GM12878 (cell line): ENCODE results near the gene DCT. TPM values are rescaled to one million over a fixed set of nuclear protein-coding genes. Genes with fewer than 3 reads are reported as not detected.

Experiments
- ATAC-seq: fragments of 200-7000 bp; cut with Tn5 transposase; 3 replicates; pipeline ENCODE4 v1.9.1; 2020; ENCODE audit warnings: mild to moderate bottlenecking, moderate library complexity
- BruUV-seq: library from RNA; stranded (reverse); fragments of 400-500 nt; replicated peaks from 2 replicates; lab custom pipeline; 2021; lab: Mats Ljungman, UMichigan
- CTCF ChIA-PET: fragments of 300-600 bp; sonication (Branson Sonifier 250); formaldehyde crosslinking; extraction: SDS; loops from one replicate; lab custom pipeline; 2021; ENCODE audit warnings: inconsistent platforms; lab: Yijun Ruan, JAX
- POLR2A ChIA-PET: fragments of 350-600 bp; formaldehyde crosslinking; extraction: SDS; loops from one replicate; lab custom pipeline; 2021; ENCODE audit warnings: inconsistent platforms; lab: Charles Lee
- RAD21 ChIA-PET: fragments of 300-600 bp; sonication (Branson Sonifier 250); formaldehyde crosslinking; loops from one replicate; lab custom pipeline; 2023; ENCODE audit warnings: antibody characterized with exemption; ENCODE audit not compliant: unreplicated experiment; lab: Charles Lee
- SMC1A ChIA-PET: fragments of 300-600 bp; sonication (Branson Sonifier 250); formaldehyde crosslinking; loops from one replicate; lab custom pipeline; 2023; ENCODE audit not compliant: unreplicated experiment, uncharacterized antibody; lab: Charles Lee
- DNase-seq: peaks from one replicate; pipeline ENCODE4 v3.0.0-alpha.2; 2011; ENCODE audit warnings: low read depth, low spot score
- FAIRE-seq: peaks from 3 replicates; lab custom pipeline; 2011; peaks lifted over from hg19 to GRCh38; lab: Jason Lieb, UNC
- H2AFZ ChIP-seq: 2 replicates; pipeline ENCODE4 v1.6.0; 2011; ENCODE audit warnings: low read depth, low read length, control low read depth; ENCODE audit not compliant: control insufficient read depth
- H3K27ac ChIP-seq: 2 replicates; pipeline ENCODE4 v1.5.1; 2011; ENCODE audit warnings: control low read depth; ENCODE audit not compliant: control insufficient read depth, insufficient read depth
- H3K27me3 ChIP-seq, 2 experiments: replicated peaks in 1 of 2; 2 replicates each; pipeline versions ENCODE4 v1.6.0 to v1.6.1; 2011; ENCODE audit warnings: low read length in 1 of 2; ENCODE audit not compliant: control insufficient read depth in 2 of 2, insufficient read depth in 2 of 2
- H3K36me3 ChIP-seq, 2 experiments: 2 replicates each; pipeline ENCODE4 v1.5.1; 2011; ENCODE audit warnings: low read length in 1 of 2; ENCODE audit not compliant: control insufficient read depth in 2 of 2, insufficient read depth in 2 of 2
- H3K4me1 ChIP-seq: 2 replicates; pipeline ENCODE4 v1.6.1; 2011; ENCODE audit warnings: mild to moderate bottlenecking, low read length, moderate library complexity, mixed read lengths; ENCODE audit not compliant: control insufficient read depth, insufficient read depth
- H3K4me2 ChIP-seq: 2 replicates; pipeline ENCODE4 v1.6.0; 2011; ENCODE audit warnings: control low read depth; ENCODE audit not compliant: control insufficient read depth, insufficient read depth
- H3K4me3 ChIP-seq: fragments of 200-600 bp; sonication (generic); 2 replicates; pipeline ENCODE4 v1.5.1; 2016
- H3K79me2 ChIP-seq: 2 replicates; pipeline ENCODE4 v1.6.0; 2011; ENCODE audit warnings: low read length; ENCODE audit not compliant: control insufficient read depth, insufficient read depth
- H3K9ac ChIP-seq: 2 replicates; pipeline ENCODE4 v1.8.0; 2011; ENCODE audit warnings: low read length, control low read depth, mixed read lengths; ENCODE audit not compliant: control insufficient read depth, insufficient read depth
- H3K9me3 ChIP-seq: replicated peaks from 3 replicates; pipeline ENCODE4 v1.5.1; 2011; ENCODE audit warnings: mild to moderate bottlenecking, low read length; ENCODE audit not compliant: control insufficient read depth, insufficient read depth
- H4K20me1 ChIP-seq: 2 replicates; pipeline ENCODE4 v1.6.0; 2011; ENCODE audit not compliant: control insufficient read depth, insufficient read depth
- BCL11A ChIP-seq: IDR thresholded peaks from 2 replicates; pipeline ENCODE4 v1.6.1; 2011; ENCODE audit warnings: low read depth, low read length
- CREM ChIP-seq: IDR thresholded peaks from 2 replicates; pipeline ENCODE4 v1.6.1; 2014; ENCODE audit warnings: antibody characterized with exemption, low read depth
- IRF3 ChIP-seq: fragments of 450-650 bp; IDR thresholded peaks from 2 replicates; pipeline ENCODE4 v1.6.1; 2014; ENCODE audit warnings: mild to moderate bottlenecking
- KAT2A ChIP-seq: conservative IDR thresholded peaks from 2 replicates; pipeline ENCODE4 v1.6.1; 2011; ENCODE audit warnings: low read depth, low read length; ENCODE audit not compliant: control insufficient read depth
- SMAD5 ChIP-seq: IDR thresholded peaks from 2 replicates; pipeline ENCODE4 v1.6.1; 2016; ENCODE audit warnings: antibody characterized with exemption, low read depth
- ZBTB40 ChIP-seq: fragments of 450-650 bp; IDR thresholded peaks from 2 replicates; pipeline ENCODE4 v1.6.1; 2016; ENCODE audit warnings: mild to moderate bottlenecking, moderate library complexity, borderline replicate concordance
- WGBS: methylation state at CpG from one replicate; pipeline ENCODE4 v1.1.6; 2016; ENCODE audit warnings: low lambda C conversion rate; ENCODE audit not compliant: insufficient replicate concordance, insufficient coverage; ENCODE audit errors: missing lambda C conversion rate; 5-methylcytosine and 5-hydroxymethylcytosine counted together
- in situ Hi-C: fragments of 300-500 bp; cut with MboI; formaldehyde crosslinking; loops from 9 replicates; pipeline ENCODE4 v1.14.3; 2018; ENCODE audit warnings: mixed read lengths
- intact Hi-C: fragments of 100-400 bp; cut with micrococcal nuclease; formaldehyde crosslinking; loops from one replicate; pipeline ENCODE4 v1.14.2; 2022; ENCODE audit not compliant: unreplicated experiment
- polyA plus RNA-seq, 11 experiments: library from polyadenylated mRNA; depleted of rRNA in 4 of 11; unstranded in 6 of 11; stranded (reverse) in 5 of 11; fragments of >200 nt; fragmentation: Nextera tagmentation in 4 of 11; fragmentation: Illumina TruSeq in 1 of 11; extraction: Ambion mirVana in 4 of 11; extraction: Trizol in 1 of 11; gene quantifications; 1 replicate in 1 of 11; 2 replicates in 10 of 11; pipeline versions ENCODE4 v1.2.1 to v1.2.3, GENCODE V29; 2011 to 2016; ENCODE audit warnings: inconsistent platforms in 2 of 11, missing spikeins in 2 of 11, low read depth in 1 of 11
- total RNA-seq, 4 experiments: library from RNA; depleted of rRNA in 3 of 4; stranded (reverse); fragments of >200 nt in 3 of 4; fragmentation: Illumina TruSeq in 1 of 4; extraction: Trizol in 1 of 4; gene quantifications; 2 replicates each; pipeline versions ENCODE4 v1.2.1 to v1.2.3, GENCODE V29; 2013 to 2021

DCT gene
- total and polyA plus RNA-seq, 10 of the 15 experiments (the other 5 are each of a cell fraction or from before 2014, with no cell fraction given), result 0.04 to 0.29 TPM; not detected in 8

- BruUV-seq, result no TSS peak
- ChIA-PET RAD21 (no interaction called here), SMC1A (interaction anchor here (1.3 kb wide), 1 partner anchor 49 kb away, joined by 3 read pairs; no protein-coding TSS in a partner anchor), CTCF (interaction anchor here (1.0 kb wide), 1 partner anchor 21 kb away, joined by 3 read pairs; no protein-coding TSS in a partner anchor), POLR2A (no interaction called here)
- no peaks in the 10 kb centered on the region; a peak in 1 of 4 replicates for H3K27me3 ChIP-seq
- no peaks in the 10 kb centered on the region for H3K9me3 ChIP-seq
- TF ChIP-seq ZBTB40 (no peak), CREM (no peak), KAT2A (no peak), IRF3 (no peak), BCL11A (no peak), SMAD5 (no peak)
- no peaks in the 10 kb centered on the region for H3K79me2 ChIP-seq
- H3K4me3 ChIP-seq, result no peak overlapping the region
- H4K20me1 ChIP-seq, result no peaks in the 10 kb centered on the region
- H3K9ac ChIP-seq, result no peak overlapping the region
- H3K4me2 ChIP-seq, result no peak overlapping the region
- H3K4me1 ChIP-seq, result no peaks in the 10 kb centered on the region
- DNase-seq (no peak), FAIRE-seq (no peak), ATAC-seq (no peak)
- 19% methylated on average over 2 of the region's 2 CpGs for WGBS
- intact Hi-C loops, result no loop called here
- no peaks in the 10 kb centered on the region for H3K36me3 ChIP-seq
- in situ Hi-C loops, result no loop called here
- no peak overlapping the region for H3K27ac ChIP-seq
- no peak overlapping the region for H2AFZ ChIP-seq
These were observed 24.1 kb downstream of the DCT start for GRCh38 chr13:94455414-94455813.
